Measurements from ENCODE around the gene CCDC27.
A peak's percentile ranks its signal among the peaks of the same experiment; 100 is the strongest.

Gene CCDC27

DNA sequence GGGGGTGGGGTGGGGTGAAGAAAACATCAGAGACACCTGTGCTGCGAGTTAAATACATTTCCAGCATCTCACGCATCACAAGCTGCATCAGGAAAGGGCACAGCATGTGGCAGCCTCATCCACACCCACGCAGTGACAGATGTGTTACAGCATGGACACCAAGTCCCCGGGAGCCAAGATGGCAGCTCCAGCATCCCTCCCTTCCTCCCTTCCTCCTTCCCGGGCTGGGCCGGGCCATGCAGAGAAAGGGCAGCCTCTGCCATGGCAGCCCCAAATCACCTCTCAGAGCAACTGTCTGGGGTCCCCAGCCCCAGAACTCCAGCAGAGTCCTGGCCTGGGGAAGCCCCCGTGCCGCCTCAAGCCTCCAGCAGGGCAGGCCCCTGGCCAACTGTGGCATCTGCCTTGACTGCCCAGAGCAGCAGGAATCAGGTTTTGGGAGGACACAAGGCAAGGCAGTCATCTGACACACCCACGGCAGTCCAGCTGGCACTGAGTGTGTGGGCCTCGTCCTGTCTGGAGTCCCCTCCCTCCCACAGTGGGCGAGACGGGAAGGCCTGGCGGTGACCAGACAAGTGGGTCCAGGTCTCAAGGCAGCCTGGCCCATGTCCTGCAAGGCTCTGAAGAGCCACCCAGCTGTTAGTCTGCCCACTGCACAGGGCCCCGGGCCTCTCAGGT is 26.5 kb downstream of the CCDC27 start:
- no peak for DNase-seq

GRCh38 chr1:3779265-3779911 is 27.1 kb downstream of the CCDC27 start:
- no peak for DNase-seq

GRCh38 chr1:3779912-3780416 is 27.7 kb downstream of the CCDC27 start:
- no peak for DNase-seq

GRCh38 chr1:3780901-3781300 is 28.7 kb downstream of the CCDC27 start:
- DNase-seq = no peak

- DNase-seq = no peak
These were observed 31.6 kb downstream of the CCDC27 start for GRCh38 chr1:3783651-3784474.

GRCh38 chr1:3785045-3785444 is 32.8 kb downstream of the CCDC27 start:
- no peak for DNase-seq

DNA sequence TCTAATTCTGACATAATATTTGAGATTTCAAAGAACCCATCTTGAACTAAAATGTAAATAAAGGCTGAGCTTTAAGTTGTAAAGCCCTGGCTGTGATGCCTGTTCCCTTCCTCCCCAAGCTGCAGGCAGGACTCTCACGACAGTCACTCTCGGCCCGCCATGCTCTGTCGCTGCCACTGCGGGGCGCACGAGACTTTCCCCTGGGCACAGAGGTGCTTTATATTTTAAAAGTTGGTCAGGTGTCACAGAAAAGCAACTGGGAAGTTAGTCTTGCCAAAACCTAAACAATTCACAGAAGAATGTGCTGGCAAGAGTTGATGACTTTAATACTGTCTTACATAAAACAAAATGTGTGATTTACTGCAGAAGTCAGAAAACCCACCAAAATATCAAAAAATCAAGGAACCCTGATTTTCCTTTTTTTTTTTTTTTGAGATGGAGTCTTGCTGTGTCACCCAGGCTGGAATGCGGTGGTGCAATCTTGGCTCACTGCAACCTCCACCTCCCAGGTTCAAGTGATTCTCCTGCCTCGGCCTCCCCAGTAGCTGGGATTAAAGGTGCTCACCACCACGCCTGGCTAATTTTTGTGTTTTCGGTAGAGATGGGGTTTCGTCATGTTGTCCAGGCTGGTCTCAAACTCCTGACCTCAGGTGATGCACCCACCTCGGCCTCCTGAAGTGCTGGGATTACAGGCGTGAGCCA is 33.4 kb downstream of the CCDC27 start:
- DNase-seq = no peak

- DNase-seq = no peak
These were observed 34.5 kb downstream of the CCDC27 start for GRCh38 chr1:3786468-3787348.

- DNase-seq = no peak
These were observed 35.1 kb downstream of the CCDC27 start for GRCh38 chr1:3787349-3787715.

- DNase-seq = no peak
These were observed 35.7 kb downstream of the CCDC27 start for GRCh38 chr1:3787745-3788605.

DNA sequence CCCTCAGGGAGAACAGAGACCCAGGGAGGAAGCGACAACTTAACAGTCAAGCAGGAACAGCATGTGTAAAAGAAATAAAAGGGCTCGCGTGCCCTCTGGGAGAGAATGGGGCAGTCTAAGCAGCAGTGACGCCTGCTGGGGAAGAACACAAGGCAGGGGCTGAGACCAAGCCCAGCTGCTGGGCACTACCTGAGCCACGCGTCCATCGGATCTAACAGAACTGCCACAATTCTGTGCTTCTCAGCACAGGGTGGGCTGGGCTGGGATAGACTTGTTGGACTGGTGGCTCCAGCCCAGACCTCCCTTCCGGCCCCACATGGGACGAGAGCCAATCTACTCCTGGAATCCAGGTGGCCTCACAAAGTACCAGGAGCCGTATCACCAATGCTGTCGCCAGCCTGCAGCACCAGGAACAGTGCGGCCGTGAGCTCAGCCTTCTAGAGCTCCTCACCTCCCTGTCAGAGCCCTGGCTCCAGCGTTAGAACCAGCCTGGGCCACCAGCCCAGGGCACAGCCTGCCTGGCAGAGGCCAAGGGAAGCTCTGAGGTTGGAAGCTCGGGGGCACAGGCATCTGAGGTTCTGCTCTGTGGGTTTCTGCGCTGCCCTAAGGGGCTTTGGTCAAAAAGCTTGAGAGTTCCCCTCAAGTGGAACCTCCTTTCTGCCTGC is 36.6 kb downstream of the CCDC27 start:
- DNase-seq = no peak

GRCh38 chr1:3789421-3790300 is 37.4 kb downstream of the CCDC27 start:
- DNase-seq = no peak

DNA sequence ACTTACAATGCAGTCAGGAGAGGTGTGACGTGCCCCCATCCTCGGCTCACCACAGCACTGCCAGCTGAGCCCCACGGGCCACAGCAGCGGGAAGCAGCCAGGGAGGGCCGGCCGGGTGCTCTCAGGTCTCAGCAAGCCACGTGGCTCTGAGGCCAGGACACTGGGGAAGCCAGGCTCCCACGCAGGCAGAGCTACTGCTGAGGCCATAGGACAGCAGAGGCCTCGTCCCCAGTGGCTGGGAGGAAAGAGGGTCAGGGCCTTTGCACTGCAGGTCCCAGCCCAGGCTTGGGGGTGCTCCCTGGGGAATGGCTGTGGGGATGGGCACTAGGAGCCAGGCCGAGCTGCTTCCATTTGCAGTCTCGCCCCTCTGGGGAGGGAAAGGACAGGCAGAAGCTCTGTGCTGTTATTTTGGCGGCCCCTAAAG is 38.3 kb downstream of the CCDC27 start:
- DNase-seq = no peak

DNA sequence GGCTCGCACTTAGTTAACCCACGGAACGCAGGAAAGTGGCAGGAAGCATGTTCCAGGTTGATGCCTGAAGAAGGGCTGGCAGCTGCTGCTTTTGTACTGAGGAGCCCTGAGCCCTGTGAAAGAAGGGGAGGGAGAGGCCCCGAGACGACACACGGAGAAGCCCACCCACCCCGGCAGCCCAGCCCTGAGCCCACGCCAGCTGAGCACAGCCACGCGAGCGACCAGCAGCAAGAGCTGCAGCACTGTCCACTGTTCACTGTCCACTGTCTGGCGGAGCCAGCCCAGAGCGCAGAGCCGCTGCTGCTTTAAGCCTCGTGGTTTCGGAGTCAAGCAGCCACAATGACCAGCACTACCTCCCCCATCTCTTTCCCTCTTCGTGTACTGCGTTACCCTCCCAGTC is 38.7 kb downstream of the CCDC27 start:
- no peak for DNase-seq

- DNase-seq = no peak
These were observed 43.4 kb downstream of the CCDC27 start for GRCh38 chr1:3795453-3796214.

- DNase-seq = peak; percentile 68
These were observed 44.2 kb downstream of the CCDC27 start, which contains the start of gene LRRC47 for GRCh38 chr1:3796215-3797061. TSS of gene LRRC47 (minus strand) at chr1:3796498. CDS start at chr1:3796476, 22 bp downstream.

DNA sequence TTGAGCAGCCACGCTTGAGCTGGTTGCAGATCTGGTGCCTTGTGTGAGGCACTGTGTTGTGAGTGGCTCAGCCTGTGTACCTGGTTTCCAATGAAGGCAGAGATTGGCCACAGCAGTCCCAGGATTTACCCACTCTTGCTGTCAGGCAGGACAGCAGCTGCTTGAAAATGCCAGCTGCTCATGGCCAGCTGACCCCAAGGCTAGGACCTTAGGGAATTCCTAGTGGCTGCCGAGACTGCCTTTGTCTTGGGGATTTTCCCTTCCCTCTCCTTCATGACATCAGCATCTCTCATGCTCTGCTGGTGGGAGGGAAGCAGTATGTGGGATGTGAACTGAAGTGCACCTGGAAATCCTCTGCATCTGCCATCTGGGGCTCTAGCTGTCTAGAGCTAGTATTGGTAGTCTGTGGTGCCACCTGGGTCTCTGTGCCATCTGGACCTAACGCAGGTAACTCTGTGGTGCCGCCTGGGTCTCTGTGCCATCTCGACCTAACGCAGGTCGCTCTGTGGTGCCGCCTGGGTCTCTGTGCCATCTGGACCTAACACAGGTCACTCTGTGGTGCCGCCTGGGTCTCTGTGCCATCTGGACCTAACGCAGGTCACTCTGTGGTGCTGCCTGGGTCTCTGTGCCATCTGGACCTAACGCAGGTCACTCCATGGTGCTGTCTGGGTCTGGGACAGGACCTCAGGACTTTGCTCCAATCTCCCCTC is 47.9 kb downstream of the CCDC27 start:
- no peak for DNase-seq

Data from NCI-H510A (cell line).